ENCODE results near the gene RWDD2A.

- TF ChIP-seq CTCF (conservative IDR thresholded peaks at IDR 0.05; ENCODE audit: low read length): peak; percentile 79
- TF ChIP-seq EZH2phosphoT487 (IDR thresholded peaks at IDR 0.05; ENCODE audit: borderline replicate concordance): no peak
Measured at GRCh38 chr6:83221889-83222479, 28.8 kb downstream of the RWDD2A start.
